Gastroesophageal sphincter (tissue), 3 donors: ENCODE measurements around the gene PXDC1.

Experiments used
- POLR2A ChIP-seq, 2 donors: fragments of 450-650 bp; IDR thresholded peaks; one replicate each; pipeline ENCODE4 v1.6.1; 2017; ENCODE audit warnings: antibody characterized with exemption in 2 of 2, mild to moderate bottlenecking in 2 of 2, moderate library complexity in 1 of 2
- TF ChIP-seq, protein P1 (sequence below), 4 experiments: fragments of 200-600 bp in 2 of 4; fragments of 450-650 bp in 2 of 4; sonication (generic) in 1 of 4; IDR thresholded peaks; one replicate each; pipeline ENCODE4 v1.5.1; 2017 to 2019; ENCODE audit warnings: antibody characterized with exemption in 4 of 4, mild to moderate bottlenecking in 2 of 4, moderate library complexity in 2 of 4

DNA sequence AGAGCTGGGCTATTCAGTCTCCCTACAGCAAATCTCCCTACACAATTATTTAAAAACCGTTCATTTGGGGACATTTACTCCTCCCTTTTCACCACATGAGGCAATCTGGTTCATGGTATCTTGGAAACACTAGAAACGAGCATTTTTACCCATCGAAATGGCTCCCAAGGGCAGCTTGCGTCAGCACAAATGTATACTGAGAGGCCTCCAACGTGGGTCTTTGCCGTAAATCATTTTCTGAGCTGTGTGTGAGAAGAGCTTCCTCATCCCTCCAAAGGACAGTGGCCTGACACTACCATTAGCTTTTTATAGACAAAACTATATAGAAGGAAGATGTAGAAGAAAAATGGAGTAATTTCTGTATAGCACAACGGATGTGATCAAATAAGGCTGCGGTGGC is 30.0 kb upstream of the PXDC1 start:
- TF ChIP-seq, protein P1, sequence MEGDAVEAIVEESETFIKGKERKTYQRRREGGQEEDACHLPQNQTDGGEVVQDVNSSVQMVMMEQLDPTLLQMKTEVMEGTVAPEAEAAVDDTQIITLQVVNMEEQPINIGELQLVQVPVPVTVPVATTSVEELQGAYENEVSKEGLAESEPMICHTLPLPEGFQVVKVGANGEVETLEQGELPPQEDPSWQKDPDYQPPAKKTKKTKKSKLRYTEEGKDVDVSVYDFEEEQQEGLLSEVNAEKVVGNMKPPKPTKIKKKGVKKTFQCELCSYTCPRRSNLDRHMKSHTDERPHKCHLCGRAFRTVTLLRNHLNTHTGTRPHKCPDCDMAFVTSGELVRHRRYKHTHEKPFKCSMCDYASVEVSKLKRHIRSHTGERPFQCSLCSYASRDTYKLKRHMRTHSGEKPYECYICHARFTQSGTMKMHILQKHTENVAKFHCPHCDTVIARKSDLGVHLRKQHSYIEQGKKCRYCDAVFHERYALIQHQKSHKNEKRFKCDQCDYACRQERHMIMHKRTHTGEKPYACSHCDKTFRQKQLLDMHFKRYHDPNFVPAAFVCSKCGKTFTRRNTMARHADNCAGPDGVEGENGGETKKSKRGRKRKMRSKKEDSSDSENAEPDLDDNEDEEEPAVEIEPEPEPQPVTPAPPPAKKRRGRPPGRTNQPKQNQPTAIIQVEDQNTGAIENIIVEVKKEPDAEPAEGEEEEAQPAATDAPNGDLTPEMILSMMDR (IDR thresholded peaks at IDR 0.05), result no peak
- no peak for TF ChIP-seq POLR2A (IDR thresholded peaks at IDR 0.05)
